HG02938 (cell line): ENCODE results near the gene NPTXR.

Experiments used
- ATAC-seq: cut with Tn5 transposase; IDR thresholded peaks from one replicate; pipeline ENCODE4 v1.9.1; 2021; ENCODE audit warnings: mild to moderate bottlenecking, moderate library complexity; ENCODE audit not compliant: unreplicated experiment

Gene NPTXR

DNA sequence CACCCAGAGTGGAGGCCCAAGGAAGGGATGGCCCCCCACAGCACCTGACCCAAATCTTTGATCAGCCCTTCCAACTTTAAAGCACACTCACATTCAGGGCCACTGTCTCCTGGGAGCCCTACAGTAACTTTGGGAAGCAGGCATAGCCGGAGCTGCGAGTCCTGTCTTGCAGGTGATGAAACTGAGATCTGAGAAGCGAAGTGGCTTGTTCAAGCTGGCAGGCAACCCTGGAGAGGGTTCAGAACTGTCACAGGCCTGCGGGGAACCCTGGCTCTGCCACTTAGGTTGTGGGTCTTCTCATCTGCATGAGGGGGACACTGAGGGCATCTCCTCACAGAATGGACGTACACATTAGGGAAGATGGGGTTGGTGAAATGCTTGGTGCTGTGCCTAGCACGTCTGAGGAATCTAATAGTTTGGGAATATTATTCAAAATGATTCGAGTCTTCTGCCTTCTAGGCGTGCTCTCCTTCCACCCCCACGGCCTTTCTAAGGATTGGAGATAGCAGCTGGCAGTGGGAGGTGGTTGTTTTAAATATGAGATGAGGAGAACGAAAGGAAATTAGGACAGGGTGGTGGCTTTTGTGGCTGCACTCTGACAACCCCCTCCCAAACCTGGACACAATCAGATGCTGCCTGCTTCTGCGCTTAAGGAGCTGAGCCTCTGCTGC is 69.2 kb downstream of the NPTXR start:
- ATAC-seq, result no peak

GRCh38 chr22:38773363-38773946 is 70.4 kb downstream of the NPTXR start:
- ATAC-seq, result no peak

DNA sequence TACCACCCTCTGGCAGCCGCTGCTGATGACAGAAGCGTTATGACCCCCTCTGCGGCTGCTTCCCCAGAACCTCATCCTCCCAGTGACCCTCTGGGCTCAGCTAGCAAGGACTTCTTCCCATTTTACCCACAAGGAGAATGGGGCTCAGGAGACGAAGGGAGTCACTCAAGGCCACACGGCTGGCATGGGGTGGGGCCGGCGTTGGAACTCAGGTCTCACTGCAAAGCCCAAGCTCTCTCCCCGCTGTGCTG is 71.3 kb downstream of the NPTXR start:
- no peak for ATAC-seq

DNA sequence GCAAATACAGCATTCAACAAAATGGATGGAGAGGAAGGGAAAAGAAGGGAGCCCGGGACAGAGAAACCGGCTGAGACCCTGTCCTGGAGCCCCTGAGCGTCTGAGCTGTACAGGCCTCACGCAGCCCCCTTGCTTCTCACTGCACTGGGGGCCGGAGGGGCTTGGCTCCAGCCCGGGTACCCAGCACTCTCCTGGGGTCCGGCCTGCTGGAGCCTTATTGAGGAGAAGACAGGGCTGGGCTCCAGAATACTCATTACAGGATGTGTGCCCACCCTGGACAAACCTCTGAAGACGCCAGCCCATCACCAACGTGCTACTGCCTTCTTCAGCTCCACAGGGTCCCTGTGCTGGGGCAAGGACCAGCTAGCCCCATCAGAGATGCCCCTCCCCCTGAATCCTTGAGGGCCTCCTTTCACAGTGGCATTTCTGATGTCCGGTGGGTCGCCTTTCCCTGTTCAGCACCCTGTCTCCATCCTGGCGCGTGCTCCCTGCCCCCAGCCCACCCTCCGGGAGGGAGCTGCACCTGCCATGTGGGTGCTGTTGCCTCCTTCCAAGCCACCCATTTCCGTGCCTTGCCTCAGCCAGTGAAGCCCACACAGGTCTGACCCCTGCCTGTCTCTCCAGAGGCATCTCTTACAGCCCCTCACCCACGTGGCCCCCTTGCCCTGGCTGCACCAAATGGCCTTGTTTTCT is 73.4 kb downstream of the NPTXR start:
- ATAC-seq, result no peak
